Measurements from ENCODE around the gene UTP15. TPM values are rescaled to one million over a fixed set of nuclear protein-coding genes. Genes with fewer than 3 reads are reported as not detected.

The UTP15 gene
- total and polyA plus RNA-seq, 10 of the 15 experiments (the other 5 are each of a cell fraction or from before 2014, with no cell fraction given), result 22.5 to 39.4 (median 29.6) TPM

DNA sequence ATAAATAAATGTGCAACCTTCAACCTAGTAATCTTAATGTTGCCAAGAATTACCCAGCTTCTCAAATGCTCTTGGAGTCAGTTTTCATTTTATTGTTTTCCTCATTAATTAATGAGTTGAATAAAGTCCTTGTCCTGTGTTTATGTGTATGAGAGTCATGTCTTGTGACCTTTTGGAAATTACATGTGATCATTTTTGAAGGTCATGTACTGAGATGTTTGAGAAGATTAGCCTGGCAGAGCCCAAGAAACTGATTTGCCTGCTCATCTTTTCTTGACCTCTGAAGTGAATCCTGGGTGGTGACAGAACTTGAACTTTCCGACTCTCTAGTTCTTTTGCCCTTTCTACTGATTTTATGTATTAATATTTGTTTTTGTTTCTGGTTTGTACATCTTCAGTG is 15.5 kb upstream of the UTP15 start (continued):
- TF ChIP-seq, protein P1, sequence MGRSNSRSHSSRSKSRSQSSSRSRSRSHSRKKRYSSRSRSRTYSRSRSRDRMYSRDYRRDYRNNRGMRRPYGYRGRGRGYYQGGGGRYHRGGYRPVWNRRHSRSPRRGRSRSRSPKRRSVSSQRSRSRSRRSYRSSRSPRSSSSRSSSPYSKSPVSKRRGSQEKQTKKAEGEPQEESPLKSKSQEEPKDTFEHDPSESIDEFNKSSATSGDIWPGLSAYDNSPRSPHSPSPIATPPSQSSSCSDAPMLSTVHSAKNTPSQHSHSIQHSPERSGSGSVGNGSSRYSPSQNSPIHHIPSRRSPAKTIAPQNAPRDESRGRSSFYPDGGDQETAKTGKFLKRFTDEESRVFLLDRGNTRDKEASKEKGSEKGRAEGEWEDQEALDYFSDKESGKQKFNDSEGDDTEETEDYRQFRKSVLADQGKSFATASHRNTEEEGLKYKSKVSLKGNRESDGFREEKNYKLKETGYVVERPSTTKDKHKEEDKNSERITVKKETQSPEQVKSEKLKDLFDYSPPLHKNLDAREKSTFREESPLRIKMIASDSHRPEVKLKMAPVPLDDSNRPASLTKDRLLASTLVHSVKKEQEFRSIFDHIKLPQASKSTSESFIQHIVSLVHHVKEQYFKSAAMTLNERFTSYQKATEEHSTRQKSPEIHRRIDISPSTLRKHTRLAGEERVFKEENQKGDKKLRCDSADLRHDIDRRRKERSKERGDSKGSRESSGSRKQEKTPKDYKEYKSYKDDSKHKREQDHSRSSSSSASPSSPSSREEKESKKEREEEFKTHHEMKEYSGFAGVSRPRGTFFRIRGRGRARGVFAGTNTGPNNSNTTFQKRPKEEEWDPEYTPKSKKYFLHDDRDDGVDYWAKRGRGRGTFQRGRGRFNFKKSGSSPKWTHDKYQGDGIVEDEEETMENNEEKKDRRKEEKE (IDR thresholded peaks at IDR 0.05), result no peak
- TF ChIP-seq NR2F1 (conservative IDR thresholded peaks at IDR 0.05), result no peak
- TF ChIP-seq HDAC6 (IDR thresholded peaks at IDR 0.05; ENCODE audit: unreplicated experiment), result no peak

- H4K20me1 ChIP-seq (ENCODE audit: control insufficient read depth, insufficient read depth), result no peaks in the 10 kb centered on the region
- H3K4me3 ChIP-seq, result no peak overlapping the region
- no peaks in the 10 kb centered on the region for H3K79me2 ChIP-seq (ENCODE audit: control insufficient read depth, insufficient read depth, low read length)
- no peaks in the 10 kb centered on the region for H3K27me3 ChIP-seq (replicated peaks in 1 of 2; ENCODE audit: control insufficient read depth in 2 of 2, insufficient read depth in 2 of 2, low read length in 1 of 2)
- H3K4me2 ChIP-seq (ENCODE audit: control insufficient read depth, insufficient read depth), result no peak overlapping the region
- no peaks in the 10 kb centered on the region for H3K4me1 ChIP-seq (ENCODE audit: control insufficient read depth, insufficient read depth, low read length)
- no peaks in the 10 kb centered on the region for H3K9me3 ChIP-seq (replicated peaks; ENCODE audit: control insufficient read depth, insufficient read depth, low read length)
- no peak overlapping the region for H3K9ac ChIP-seq (ENCODE audit: control insufficient read depth, insufficient read depth, low read length)
- ATAC-seq (no peak), DNase-seq (ENCODE audit: low read depth, low spot score) (no peak), FAIRE-seq (no peak)
- TF ChIP-seq MEF2B (IDR thresholded peaks at IDR 0.05; ENCODE audit: partially characterized antibody, poor library complexity, severe bottlenecking), result no peak
- no peak for TF ChIP-seq ZNF207 (IDR thresholded peaks at IDR 0.05; ENCODE audit: borderline replicate concordance)
- TF ChIP-seq NFIC (IDR thresholded peaks at IDR 0.05; ENCODE audit: low read depth, low read length), result no peak
- TF ChIP-seq RFX5 (IDR thresholded peaks at IDR 0.05; ENCODE audit: low read depth, low read length), result no peak
- no peak for TF ChIP-seq SMARCA5 (IDR thresholded peaks at IDR 0.05)
- TF ChIP-seq ATF2 (IDR thresholded peaks at IDR 0.05; ENCODE audit: low read length), result no peak
- no peak for TF ChIP-seq ZNF217 (IDR thresholded peaks at IDR 0.05)
- TF ChIP-seq RUNX3 (IDR thresholded peaks at IDR 0.05; ENCODE audit: low read length), result no peak
- no peak for TF ChIP-seq GABPA (IDR thresholded peaks at IDR 0.05; ENCODE audit: low read depth)
- TF ChIP-seq, protein P2, sequence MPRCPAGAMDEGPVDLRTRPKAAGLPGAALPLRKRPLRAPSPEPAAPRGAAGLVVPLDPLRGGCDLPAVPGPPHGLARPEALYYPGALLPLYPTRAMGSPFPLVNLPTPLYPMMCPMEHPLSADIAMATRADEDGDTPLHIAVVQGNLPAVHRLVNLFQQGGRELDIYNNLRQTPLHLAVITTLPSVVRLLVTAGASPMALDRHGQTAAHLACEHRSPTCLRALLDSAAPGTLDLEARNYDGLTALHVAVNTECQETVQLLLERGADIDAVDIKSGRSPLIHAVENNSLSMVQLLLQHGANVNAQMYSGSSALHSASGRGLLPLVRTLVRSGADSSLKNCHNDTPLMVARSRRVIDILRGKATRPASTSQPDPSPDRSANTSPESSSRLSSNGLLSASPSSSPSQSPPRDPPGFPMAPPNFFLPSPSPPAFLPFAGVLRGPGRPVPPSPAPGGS (IDR thresholded peaks at IDR 0.05; ENCODE audit: borderline replicate concordance, insufficient read depth, low read depth, low read length, poor library complexity, severe bottlenecking), result no peak
- no peak for TF ChIP-seq NFXL1 (IDR thresholded peaks at IDR 0.05; ENCODE audit: borderline replicate concordance)
- ChIA-PET RAD21 (ENCODE audit: unreplicated experiment) (no interaction called here), SMC1A (ENCODE audit: uncharacterized antibody, unreplicated experiment) (no interaction called here), POLR2A (no interaction called here), CTCF (interaction anchor here (0.9 to 1.3 kb wide), 2 partner anchors 15 to 378 kb away, joined by 3 read pairs; no protein-coding TSS in a partner anchor)
- no peak overlapping the region for H3K27ac ChIP-seq (ENCODE audit: control insufficient read depth, insufficient read depth)
- H3K36me3 ChIP-seq (ENCODE audit: control insufficient read depth in 2 of 2, insufficient read depth in 2 of 2, low read length in 1 of 2), result no peaks in the 10 kb centered on the region; a peak in 1 of 4 replicates
- intact Hi-C loops (cut with micrococcal nuclease; ENCODE audit: unreplicated experiment) (no loop called here), in situ Hi-C loops (cut with MboI) (no loop called here)
- no TSS peak for BruUV-seq (replicated peaks)
- H2AFZ ChIP-seq (ENCODE audit: control insufficient read depth, low read depth, low read length), result no peak overlapping the region
Measured at GRCh38 chr5:73552642-73553041, 12.9 kb upstream of the UTP15 start.

All from GM12878 (cell line).